ENCODE measurements around the gene CABS1. TPM values are rescaled to one million over a fixed set of nuclear protein-coding genes. Genes with fewer than 3 reads are reported as not detected.

Gene CABS1
- total and polyA plus RNA-seq, 2 of the 8 experiments (the other 6 are each of a cell fraction or from before 2014, with no cell fraction given) = 0.03 TPM; not detected in 1

DNA sequence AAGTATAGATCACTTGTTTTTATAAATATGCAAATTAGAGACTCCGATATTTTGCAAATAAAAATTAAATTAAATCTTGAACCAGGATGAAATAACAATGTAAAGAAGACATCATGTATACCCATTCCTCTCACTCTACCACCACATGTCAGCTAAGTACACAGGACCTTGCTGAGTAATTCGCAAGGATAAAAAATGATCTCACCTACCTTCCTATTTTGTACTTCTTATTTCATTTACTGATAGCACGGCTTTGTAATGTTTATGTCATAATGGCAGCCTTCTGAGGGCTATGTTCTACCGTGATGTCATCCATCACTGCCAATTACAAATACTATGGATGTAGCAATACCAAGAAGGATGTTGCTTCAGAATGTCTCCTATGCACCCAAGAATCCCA, 37.2 kb downstream of the CABS1 start (continued):
- TF ChIP-seq CEBPB (IDR thresholded peaks at IDR 0.05; ENCODE audit: low read depth, low read length) = no peak
- no peak for TF ChIP-seq TAF1 (IDR thresholded peaks at IDR 0.05; ENCODE audit: low read depth, low read length)
- no peak for TF ChIP-seq CBX5 (IDR thresholded peaks at IDR 0.05; ENCODE audit: low read depth, low read length)
- no peak for TF ChIP-seq CHD2 (IDR thresholded peaks at IDR 0.05; ENCODE audit: low read length)
